Loucy (cell line): Measurements from ENCODE around the gene GNAO1.

ENCODE experiments used
- H2AFZ ChIP-seq: fragments of 200-600 bp; sonication (generic); 2 replicates; pipeline ENCODE4 v1.6.0; 2016; ENCODE audit warnings: antibody characterized with exemption, mild to moderate bottlenecking, low read length, moderate library complexity
- H3F3A ChIP-seq: fragments of 200-600 bp; 2 replicates; pipeline ENCODE4 v1.6.0; 2016; ENCODE audit warnings: antibody characterized with exemption, low read depth, mild to moderate bottlenecking
- H3K27me3 ChIP-seq: fragments of 200-600 bp; sonication (generic); 2 replicates; pipeline ENCODE4 v1.6.1; 2014; ENCODE audit warnings: low read length, mild to moderate bottlenecking; ENCODE audit not compliant: insufficient read depth, poor library complexity, severe bottlenecking
- H3K36me3 ChIP-seq: fragments of 200-600 bp; sonication (generic); 2 replicates; pipeline ENCODE4 v1.6.1; 2016; ENCODE audit warnings: low read length; ENCODE audit not compliant: insufficient read depth
- H3K4me1 ChIP-seq: fragments of 200-600 bp; sonication (generic); 2 replicates; pipeline ENCODE4 v1.5.1; 2014; ENCODE audit warnings: low read length, mild to moderate bottlenecking; ENCODE audit not compliant: insufficient read depth, poor library complexity, severe bottlenecking
- H3K4me2 ChIP-seq: fragments of 200-600 bp; sonication (generic); 2 replicates; pipeline ENCODE4 v1.6.0; 2014; ENCODE audit warnings: antibody characterized with exemption, low read length, low read depth, mild to moderate bottlenecking; ENCODE audit not compliant: poor library complexity, severe bottlenecking
- H3K4me3 ChIP-seq: fragments of 200-600 bp; sonication (generic); 2 replicates; pipeline ENCODE4 v1.5.1; 2014; ENCODE audit warnings: low read length, mild to moderate bottlenecking, mixed read lengths; ENCODE audit not compliant: poor library complexity, severe bottlenecking
- H3K79me2 ChIP-seq: fragments of 200-600 bp; sonication (generic); 2 replicates; pipeline ENCODE4 v1.6.1; 2014; ENCODE audit warnings: low read length; ENCODE audit not compliant: insufficient read depth
- H3K9ac ChIP-seq: fragments of 200-600 bp; sonication (generic); 2 replicates; pipeline ENCODE4 v1.6.0; 2014; ENCODE audit warnings: mild to moderate bottlenecking, low read depth, low read length, moderate library complexity; ENCODE audit not compliant: poor library complexity, severe bottlenecking
- H3K9me2 ChIP-seq: fragments of 200-600 bp; sonication (generic); replicated peaks from 2 replicates; pipeline ENCODE4 v1.6.1; 2016; ENCODE audit warnings: low read depth, low read length, mixed read lengths
- H3K9me3 ChIP-seq: fragments of 200-600 bp; sonication (generic); 2 replicates; pipeline ENCODE4 v1.6.1; 2014; ENCODE audit warnings: mild to moderate bottlenecking, antibody characterized with exemption, low read length, low read depth; ENCODE audit not compliant: insufficient read depth
- H4K20me1 ChIP-seq: fragments of 200-600 bp; sonication (generic); 2 replicates; pipeline ENCODE4 v1.6.0; 2014; ENCODE audit warnings: antibody characterized with exemption, low read length, mild to moderate bottlenecking; ENCODE audit not compliant: insufficient read depth, poor library complexity, severe bottlenecking
- EZH2phosphoT487 ChIP-seq: fragments of 200-600 bp; IDR thresholded peaks from 2 replicates; pipeline ENCODE4 v1.6.1; 2018; ENCODE audit warnings: antibody characterized with exemption, mild to moderate bottlenecking, moderate library complexity, borderline replicate concordance
- TF ChIP-seq, protein P1 (sequence below): fragments of 200-600 bp; sonication (generic); conservative IDR thresholded peaks from 2 replicates; pipeline ENCODE4 v1.5.1; 2014; ENCODE audit warnings: mild to moderate bottlenecking, antibody characterized with exemption, low read length

The GNAO1 gene

GRCh38 chr16:56279132-56279531 lies 87.8 kb downstream of the GNAO1 start:
- H3K9ac ChIP-seq, result peak overlapping the region; percentile 45
- H3K36me3 ChIP-seq, result no peaks in the 10 kb centered on the region
- TF ChIP-seq, protein P1, sequence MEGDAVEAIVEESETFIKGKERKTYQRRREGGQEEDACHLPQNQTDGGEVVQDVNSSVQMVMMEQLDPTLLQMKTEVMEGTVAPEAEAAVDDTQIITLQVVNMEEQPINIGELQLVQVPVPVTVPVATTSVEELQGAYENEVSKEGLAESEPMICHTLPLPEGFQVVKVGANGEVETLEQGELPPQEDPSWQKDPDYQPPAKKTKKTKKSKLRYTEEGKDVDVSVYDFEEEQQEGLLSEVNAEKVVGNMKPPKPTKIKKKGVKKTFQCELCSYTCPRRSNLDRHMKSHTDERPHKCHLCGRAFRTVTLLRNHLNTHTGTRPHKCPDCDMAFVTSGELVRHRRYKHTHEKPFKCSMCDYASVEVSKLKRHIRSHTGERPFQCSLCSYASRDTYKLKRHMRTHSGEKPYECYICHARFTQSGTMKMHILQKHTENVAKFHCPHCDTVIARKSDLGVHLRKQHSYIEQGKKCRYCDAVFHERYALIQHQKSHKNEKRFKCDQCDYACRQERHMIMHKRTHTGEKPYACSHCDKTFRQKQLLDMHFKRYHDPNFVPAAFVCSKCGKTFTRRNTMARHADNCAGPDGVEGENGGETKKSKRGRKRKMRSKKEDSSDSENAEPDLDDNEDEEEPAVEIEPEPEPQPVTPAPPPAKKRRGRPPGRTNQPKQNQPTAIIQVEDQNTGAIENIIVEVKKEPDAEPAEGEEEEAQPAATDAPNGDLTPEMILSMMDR, result no peak
- TF ChIP-seq EZH2phosphoT487, result no peak

DNA sequence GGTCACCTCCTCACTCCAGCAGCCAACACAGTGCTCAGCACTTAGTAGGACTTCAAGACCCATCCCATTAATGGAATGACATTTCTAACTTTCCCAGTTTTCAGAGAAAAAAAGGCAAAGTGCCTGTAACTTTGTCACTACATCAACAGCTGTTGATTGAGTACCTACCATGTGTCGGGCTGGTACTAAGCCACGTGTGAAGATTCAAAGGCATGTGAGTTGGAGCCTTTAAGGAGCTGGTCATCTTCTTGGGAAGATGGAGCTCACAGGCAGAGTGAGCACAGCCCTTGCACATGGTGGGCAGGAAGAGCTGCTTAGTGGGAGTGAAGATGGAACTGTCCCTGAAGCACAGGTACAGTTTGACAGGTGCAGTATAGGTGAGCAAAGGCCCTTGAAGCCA lies 88.6 kb downstream of the GNAO1 start:
- TF ChIP-seq EZH2phosphoT487, result no peak
- TF ChIP-seq, protein P1, result no peak
- no peaks in the 10 kb centered on the region for H3K36me3 ChIP-seq
- no peaks in the 10 kb centered on the region for H4K20me1 ChIP-seq

More at GRCh38 chr16:56279132-56279531, 87.8 kb downstream of the GNAO1 start:
- no peaks in the 10 kb centered on the region for H3K9me2 ChIP-seq
- no peaks in the 10 kb centered on the region for H3K9me3 ChIP-seq
- H3F3A ChIP-seq, result no peaks in the 10 kb centered on the region
- H3K4me3 ChIP-seq, result peak overlapping the region; percentile 44
- no peaks in the 10 kb centered on the region for H4K20me1 ChIP-seq
- H3K27me3 ChIP-seq, result no peaks in the 10 kb centered on the region
- H3K4me1 ChIP-seq, result peaks cover 32% of the 10 kb centered on the region
- no peaks in the 10 kb centered on the region for H3K79me2 ChIP-seq
- peak overlapping the region; percentile 63 for H3K4me2 ChIP-seq
- peak overlapping the region; percentile 33; the same call in 1 of the 2 replicates for H2AFZ ChIP-seq

GRCh38 chr16:56281249-56281805 lies 90.0 kb downstream of the GNAO1 start:
- no peaks in the 10 kb centered on the region for H3K36me3 ChIP-seq
- H3F3A ChIP-seq, result no peaks in the 10 kb centered on the region
- no peaks in the 10 kb centered on the region for H3K27me3 ChIP-seq
- no peaks in the 10 kb centered on the region for H3K9me3 ChIP-seq
- no peak overlapping the region for H2AFZ ChIP-seq
- peaks cover 32% of the 10 kb centered on the region for H3K4me1 ChIP-seq
- H3K79me2 ChIP-seq, result no peaks in the 10 kb centered on the region
- H3K4me3 ChIP-seq, result no peak overlapping the region
- TF ChIP-seq EZH2phosphoT487, result no peak
- TF ChIP-seq, protein P1, result peak; percentile 58
- H4K20me1 ChIP-seq, result no peaks in the 10 kb centered on the region
- no peak overlapping the region for H3K9ac ChIP-seq
- no peaks in the 10 kb centered on the region for H3K9me2 ChIP-seq
- H3K4me2 ChIP-seq, result no peak overlapping the region

More for the DNA sequence above, 88.6 kb downstream of the GNAO1 start:
- no peaks in the 10 kb centered on the region for H3K27me3 ChIP-seq
- H3K9me2 ChIP-seq, result no peaks in the 10 kb centered on the region
- H2AFZ ChIP-seq, result no peak overlapping the region
- H3K79me2 ChIP-seq, result no peaks in the 10 kb centered on the region
- peak overlapping the region; percentile 63 for H3K4me2 ChIP-seq
- peaks cover 32% of the 10 kb centered on the region for H3K4me1 ChIP-seq
- H3K9me3 ChIP-seq, result no peaks in the 10 kb centered on the region
- H3K9ac ChIP-seq, result peak overlapping the region; percentile 27
- no peaks in the 10 kb centered on the region for H3F3A ChIP-seq
- H3K4me3 ChIP-seq, result no peak overlapping the region
